ENCODE measurements around the gene KPNA4.

GRCh38 chr3:160602259-160602658 lies 36.9 kb upstream of the KPNA4 start:
- TF ChIP-seq GATA2 (IDR thresholded peaks at IDR 0.05; ENCODE audit: low read depth, low read length) (no peak), GATA3 (IDR thresholded peaks at IDR 0.05; ENCODE audit: low read depth, low read length) (no peak)
